Measurements from ENCODE around the gene LPAR1.
"Not testable (repeated sequence)": the region's sequence is repeated elsewhere in the genome, so short reads cannot be mapped to it uniquely, and the experiment has no call there.

The LPAR1 gene

GRCh38 chr9:111038331-111039230 is at the start of gene LPAR1:
LPAR1 (minus strand) TSS chr9:111038470; CDS start chr9:110972117, 66,353 bp downstream.
- no peak for DNase-seq (ENCODE audit: low read depth)

GRCh38 chr9:111078391-111079038 is 40.2 kb upstream of the LPAR1 start:
- DNase-seq (ENCODE audit: low read depth): no peak

- DNase-seq (ENCODE audit: low read depth): no peak
Observed at GRCh38 chr9:111076519-111076918, 38.2 kb upstream of the LPAR1 start.

- DNase-seq (ENCODE audit: low read depth): no peak
Observed at GRCh38 chr9:111076042-111076441, 37.8 kb upstream of the LPAR1 start.

- DNase-seq (ENCODE audit: low read depth): no peak
Observed at GRCh38 chr9:111074395-111074794, 36.1 kb upstream of the LPAR1 start.

- DNase-seq (ENCODE audit: low read depth): no peak
Observed at GRCh38 chr9:111069183-111069582, 30.9 kb upstream of the LPAR1 start.

GRCh38 chr9:111068771-111069170 is 30.5 kb upstream of the LPAR1 start:
- no peak for DNase-seq (ENCODE audit: low read depth)

- DNase-seq (ENCODE audit: low read depth): no peak
Observed at GRCh38 chr9:111068383-111068730, 30.1 kb upstream of the LPAR1 start.

- DNase-seq (ENCODE audit: low read depth): no peak
Observed at GRCh38 chr9:111066468-111066867, 28.2 kb upstream of the LPAR1 start.

- no peak for DNase-seq (ENCODE audit: low read depth)
Observed at GRCh38 chr9:111065414-111065813, 27.1 kb upstream of the LPAR1 start.

- no peak for DNase-seq (ENCODE audit: low read depth)
Observed at GRCh38 chr9:111064160-111064837, 26.0 kb upstream of the LPAR1 start.

GRCh38 chr9:111063332-111063731 is 25.1 kb upstream of the LPAR1 start:
- DNase-seq (ENCODE audit: low read depth): no peak

- DNase-seq (ENCODE audit: low read depth): no peak
Observed at GRCh38 chr9:111058166-111058565, 19.9 kb upstream of the LPAR1 start.

GRCh38 chr9:111056538-111056937 is 18.3 kb upstream of the LPAR1 start:
- DNase-seq (ENCODE audit: low read depth): no peak

- DNase-seq (ENCODE audit: low read depth): no peak
Observed at GRCh38 chr9:111052791-111053190, 14.5 kb upstream of the LPAR1 start.

GRCh38 chr9:111051400-111051799 is 13.1 kb upstream of the LPAR1 start:
- DNase-seq (ENCODE audit: low read depth): no peak

- DNase-seq (ENCODE audit: low read depth): no peak
Observed at GRCh38 chr9:111050819-111051218, 12.5 kb upstream of the LPAR1 start.

- not testable (repeated sequence) for DNase-seq (ENCODE audit: low read depth)
Observed at GRCh38 chr9:111047287-111047686, 9.0 kb upstream of the LPAR1 start.

- no peak for DNase-seq (ENCODE audit: low read depth)
Observed at GRCh38 chr9:111041902-111042301, 3.6 kb upstream of the LPAR1 start.

- no peak for DNase-seq (ENCODE audit: low read depth)
Observed at GRCh38 chr9:111040494-111040893, 2.2 kb upstream of the LPAR1 start.

GRCh38 chr9:111039231-111039906 is 1.1 kb upstream of the LPAR1 start:
- DNase-seq (ENCODE audit: low read depth): no peak

- DNase-seq (ENCODE audit: low read depth): no peak
Observed at GRCh38 chr9:111037708-111038330, 451 bp downstream of the LPAR1 start.

Measured in T-helper 22 cell (primary cell).